HEK293 (cell line): ENCODE data around the gene VCPKMT.

Experiments used
- BCL11A ChIP-seq: fragments of 450-650 bp; formaldehyde crosslinking; IDR thresholded peaks from 2 replicates; pipeline ENCODE4 v1.5.1; 2016; ENCODE audit warnings: low read depth, missing biosample characterization, missing genetic modification characterization
- HOXA7 ChIP-seq: sonication (generic); formaldehyde crosslinking; IDR thresholded peaks from 2 replicates; pipeline ENCODE4 v1.8.1; 2022; ENCODE audit warnings: missing genetic modification reagents, borderline replicate concordance
- OSR2 ChIP-seq: fragments of 450-650 bp; formaldehyde crosslinking; IDR thresholded peaks from 2 replicates; pipeline ENCODE4 v1.5.1; 2016; ENCODE audit warnings: missing biosample characterization, missing genetic modification characterization
- ZNF121 ChIP-seq: fragments of 450-650 bp; formaldehyde crosslinking; IDR thresholded peaks from 2 replicates; pipeline ENCODE4 v1.5.1; 2016; ENCODE audit warnings: missing biosample characterization, missing genetic modification characterization
- ZNF184 ChIP-seq: fragments of 450-650 bp; IDR thresholded peaks from 2 replicates; pipeline ENCODE4 v1.5.1; 2018; ENCODE audit warnings: missing biosample characterization, mild to moderate bottlenecking, missing genetic modification characterization
- ZNF561 ChIP-seq: fragments of 450-650 bp; IDR thresholded peaks from 2 replicates; pipeline ENCODE4 v1.5.1; 2018; ENCODE audit warnings: missing biosample characterization, missing genetic modification characterization, borderline replicate concordance
- TF ChIP-seq, protein P1 (sequence below): fragments of 450-650 bp; formaldehyde crosslinking; IDR thresholded peaks from 2 replicates; pipeline ENCODE4 v1.5.1; 2016; ENCODE audit warnings: missing biosample characterization, missing genetic modification characterization
- TF ChIP-seq, protein P2 (sequence below): fragments of 450-650 bp; IDR thresholded peaks from 2 replicates; pipeline ENCODE4 v1.5.1; 2018; ENCODE audit warnings: missing biosample characterization, mild to moderate bottlenecking, missing genetic modification characterization
- TF ChIP-seq, protein P3 (sequence below): fragments of 450-650 bp; formaldehyde crosslinking; IDR thresholded peaks from 2 replicates; pipeline ENCODE4 v1.5.1; 2016; ENCODE audit warnings: missing biosample characterization, missing genetic modification characterization, low read depth
- TF ChIP-seq, protein P4 (sequence below): fragments of 450-650 bp; formaldehyde crosslinking; IDR thresholded peaks from 2 replicates; pipeline ENCODE4; 2016; ENCODE audit warnings: missing biosample characterization, missing genetic modification characterization
- TF ChIP-seq, protein P5 (sequence below): fragments of 450-650 bp; formaldehyde crosslinking; IDR thresholded peaks from 2 replicates; pipeline ENCODE4 v1.5.1; 2016; ENCODE audit warnings: missing biosample characterization, missing genetic modification characterization
- TF ChIP-seq, protein P6 (sequence below): sonication (generic); formaldehyde crosslinking; IDR thresholded peaks from 2 replicates; pipeline ENCODE4 v1.8.1; 2022; ENCODE audit warnings: mild to moderate bottlenecking, moderate library complexity, missing genetic modification reagents
- TF ChIP-seq, protein P7 (sequence below): fragments of 450-650 bp; formaldehyde crosslinking; IDR thresholded peaks from 2 replicates; pipeline ENCODE4 v1.5.1; 2016; ENCODE audit warnings: missing biosample characterization, missing genetic modification characterization
- TF ChIP-seq, protein P8 (sequence below): fragments of 450-650 bp; formaldehyde crosslinking; IDR thresholded peaks from 2 replicates; pipeline ENCODE4 v1.5.1; 2016; ENCODE audit warnings: missing biosample characterization, missing genetic modification characterization

DNA sequence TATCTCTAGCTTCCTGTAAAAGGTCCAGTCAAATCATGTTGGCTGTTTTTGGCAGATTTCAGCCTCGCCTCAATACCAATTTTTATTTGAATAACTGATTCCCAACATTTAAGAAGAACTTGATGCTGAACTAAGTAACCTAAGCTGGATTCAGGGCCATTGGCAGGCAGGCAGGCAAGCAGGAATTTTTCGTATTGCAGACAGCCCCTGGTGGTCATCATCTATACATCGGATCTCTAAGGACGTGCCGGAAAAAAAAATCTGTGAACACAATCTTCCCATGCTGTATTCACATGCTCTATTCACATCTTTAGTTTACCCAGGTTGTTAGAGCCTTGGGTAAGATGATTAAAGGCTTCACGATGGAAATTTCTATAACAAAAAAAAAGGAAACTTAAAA, 7.0 kb downstream of the VCPKMT start:
- TF ChIP-seq, protein P1, sequence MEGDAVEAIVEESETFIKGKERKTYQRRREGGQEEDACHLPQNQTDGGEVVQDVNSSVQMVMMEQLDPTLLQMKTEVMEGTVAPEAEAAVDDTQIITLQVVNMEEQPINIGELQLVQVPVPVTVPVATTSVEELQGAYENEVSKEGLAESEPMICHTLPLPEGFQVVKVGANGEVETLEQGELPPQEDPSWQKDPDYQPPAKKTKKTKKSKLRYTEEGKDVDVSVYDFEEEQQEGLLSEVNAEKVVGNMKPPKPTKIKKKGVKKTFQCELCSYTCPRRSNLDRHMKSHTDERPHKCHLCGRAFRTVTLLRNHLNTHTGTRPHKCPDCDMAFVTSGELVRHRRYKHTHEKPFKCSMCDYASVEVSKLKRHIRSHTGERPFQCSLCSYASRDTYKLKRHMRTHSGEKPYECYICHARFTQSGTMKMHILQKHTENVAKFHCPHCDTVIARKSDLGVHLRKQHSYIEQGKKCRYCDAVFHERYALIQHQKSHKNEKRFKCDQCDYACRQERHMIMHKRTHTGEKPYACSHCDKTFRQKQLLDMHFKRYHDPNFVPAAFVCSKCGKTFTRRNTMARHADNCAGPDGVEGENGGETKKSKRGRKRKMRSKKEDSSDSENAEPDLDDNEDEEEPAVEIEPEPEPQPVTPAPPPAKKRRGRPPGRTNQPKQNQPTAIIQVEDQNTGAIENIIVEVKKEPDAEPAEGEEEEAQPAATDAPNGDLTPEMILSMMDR (tag by site-specific recombination) = no peak
- TF ChIP-seq, protein P2, sequence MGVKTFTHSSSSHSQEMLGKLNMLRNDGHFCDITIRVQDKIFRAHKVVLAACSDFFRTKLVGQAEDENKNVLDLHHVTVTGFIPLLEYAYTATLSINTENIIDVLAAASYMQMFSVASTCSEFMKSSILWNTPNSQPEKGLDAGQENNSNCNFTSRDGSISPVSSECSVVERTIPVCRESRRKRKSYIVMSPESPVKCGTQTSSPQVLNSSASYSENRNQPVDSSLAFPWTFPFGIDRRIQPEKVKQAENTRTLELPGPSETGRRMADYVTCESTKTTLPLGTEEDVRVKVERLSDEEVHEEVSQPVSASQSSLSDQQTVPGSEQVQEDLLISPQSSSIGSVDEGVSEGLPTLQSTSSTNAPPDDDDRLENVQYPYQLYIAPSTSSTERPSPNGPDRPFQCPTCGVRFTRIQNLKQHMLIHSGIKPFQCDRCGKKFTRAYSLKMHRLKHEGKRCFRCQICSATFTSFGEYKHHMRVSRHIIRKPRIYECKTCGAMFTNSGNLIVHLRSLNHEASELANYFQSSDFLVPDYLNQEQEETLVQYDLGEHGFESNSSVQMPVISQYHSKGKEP (tag by site-specific recombination) = no peak
- TF ChIP-seq ZNF184 (no peak), OSR2 (tag by site-specific recombination) (no peak), ZNF561 (tag by site-specific recombination) (no peak), ZNF121 (tag by site-specific recombination) (no peak), HOXA7 (CRISPR knock-in tag) (no peak), BCL11A (tag by site-specific recombination) (no peak)
- TF ChIP-seq, protein P3, sequence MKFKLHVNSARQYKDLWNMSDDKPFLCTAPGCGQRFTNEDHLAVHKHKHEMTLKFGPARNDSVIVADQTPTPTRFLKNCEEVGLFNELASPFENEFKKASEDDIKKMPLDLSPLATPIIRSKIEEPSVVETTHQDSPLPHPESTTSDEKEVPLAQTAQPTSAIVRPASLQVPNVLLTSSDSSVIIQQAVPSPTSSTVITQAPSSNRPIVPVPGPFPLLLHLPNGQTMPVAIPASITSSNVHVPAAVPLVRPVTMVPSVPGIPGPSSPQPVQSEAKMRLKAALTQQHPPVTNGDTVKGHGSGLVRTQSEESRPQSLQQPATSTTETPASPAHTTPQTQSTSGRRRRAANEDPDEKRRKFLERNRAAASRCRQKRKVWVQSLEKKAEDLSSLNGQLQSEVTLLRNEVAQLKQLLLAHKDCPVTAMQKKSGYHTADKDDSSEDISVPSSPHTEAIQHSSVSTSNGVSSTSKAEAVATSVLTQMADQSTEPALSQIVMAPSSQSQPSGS (tag by site-specific recombination) = no peak
- TF ChIP-seq, protein P4, sequence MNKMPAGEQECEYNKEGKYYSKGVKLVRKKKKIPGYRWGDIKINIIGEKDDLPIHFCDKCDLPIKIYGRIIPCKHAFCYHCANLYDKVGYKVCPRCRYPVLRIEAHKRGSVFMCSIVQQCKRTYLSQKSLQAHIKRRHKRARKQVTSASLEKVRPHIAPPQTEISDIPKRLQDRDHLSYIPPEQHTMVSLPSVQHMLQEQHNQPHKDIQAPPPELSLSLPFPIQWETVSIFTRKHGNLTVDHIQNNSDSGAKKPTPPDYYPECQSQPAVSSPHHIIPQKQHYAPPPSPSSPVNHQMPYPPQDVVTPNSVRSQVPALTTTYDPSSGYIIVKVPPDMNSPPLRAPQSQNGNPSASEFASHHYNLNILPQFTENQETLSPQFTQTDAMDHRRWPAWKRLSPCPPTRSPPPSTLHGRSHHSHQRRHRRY = no peak
- TF ChIP-seq, protein P5, sequence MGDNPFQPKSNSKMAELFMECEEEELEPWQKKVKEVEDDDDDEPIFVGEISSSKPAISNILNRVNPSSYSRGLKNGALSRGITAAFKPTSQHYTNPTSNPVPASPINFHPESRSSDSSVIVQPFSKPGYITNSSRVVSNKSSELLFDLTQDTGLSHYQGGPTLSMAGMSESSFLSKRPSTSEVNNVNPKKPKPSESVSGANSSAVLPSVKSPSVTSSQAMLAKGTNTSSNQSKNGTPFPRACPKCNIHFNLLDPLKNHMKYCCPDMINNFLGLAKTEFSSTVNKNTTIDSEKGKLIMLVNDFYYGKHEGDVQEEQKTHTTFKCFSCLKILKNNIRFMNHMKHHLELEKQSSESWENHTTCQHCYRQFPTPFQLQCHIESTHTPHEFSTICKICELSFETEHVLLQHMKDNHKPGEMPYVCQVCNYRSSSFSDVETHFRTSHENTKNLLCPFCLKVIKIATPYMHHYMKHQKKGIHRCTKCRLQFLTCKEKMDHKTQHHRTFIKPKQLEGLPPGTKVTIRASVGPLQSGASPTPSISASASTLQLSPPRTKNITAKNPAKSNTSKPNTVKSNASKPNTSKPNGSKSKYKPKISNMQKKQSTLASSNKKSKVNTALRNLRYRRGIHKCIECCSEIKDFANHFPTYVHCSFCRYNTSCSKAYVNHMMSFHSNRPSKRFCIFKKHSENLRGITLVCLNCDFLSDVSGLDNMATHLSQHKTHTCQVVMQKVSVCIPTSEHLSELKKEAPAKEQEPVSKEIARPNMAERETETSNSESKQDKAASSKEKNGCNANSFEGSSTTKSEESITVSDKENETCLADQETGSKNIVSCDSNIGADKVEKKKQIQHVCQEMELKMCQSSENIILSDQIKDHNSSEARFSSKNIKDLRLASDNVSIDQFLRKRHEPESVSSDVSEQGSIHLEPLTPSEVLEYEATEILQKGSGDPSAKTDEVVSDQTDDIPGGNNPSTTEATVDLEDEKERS = no peak
- TF ChIP-seq, protein P6, sequence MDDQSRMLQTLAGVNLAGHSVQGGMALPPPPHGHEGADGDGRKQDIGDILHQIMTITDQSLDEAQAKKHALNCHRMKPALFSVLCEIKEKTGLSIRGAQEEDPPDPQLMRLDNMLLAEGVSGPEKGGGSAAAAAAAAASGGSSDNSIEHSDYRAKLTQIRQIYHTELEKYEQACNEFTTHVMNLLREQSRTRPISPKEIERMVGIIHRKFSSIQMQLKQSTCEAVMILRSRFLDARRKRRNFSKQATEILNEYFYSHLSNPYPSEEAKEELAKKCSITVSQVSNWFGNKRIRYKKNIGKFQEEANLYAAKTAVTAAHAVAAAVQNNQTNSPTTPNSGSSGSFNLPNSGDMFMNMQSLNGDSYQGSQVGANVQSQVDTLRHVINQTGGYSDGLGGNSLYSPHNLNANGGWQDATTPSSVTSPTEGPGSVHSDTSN (CRISPR knock-in tag) = no peak
- TF ChIP-seq, protein P7, sequence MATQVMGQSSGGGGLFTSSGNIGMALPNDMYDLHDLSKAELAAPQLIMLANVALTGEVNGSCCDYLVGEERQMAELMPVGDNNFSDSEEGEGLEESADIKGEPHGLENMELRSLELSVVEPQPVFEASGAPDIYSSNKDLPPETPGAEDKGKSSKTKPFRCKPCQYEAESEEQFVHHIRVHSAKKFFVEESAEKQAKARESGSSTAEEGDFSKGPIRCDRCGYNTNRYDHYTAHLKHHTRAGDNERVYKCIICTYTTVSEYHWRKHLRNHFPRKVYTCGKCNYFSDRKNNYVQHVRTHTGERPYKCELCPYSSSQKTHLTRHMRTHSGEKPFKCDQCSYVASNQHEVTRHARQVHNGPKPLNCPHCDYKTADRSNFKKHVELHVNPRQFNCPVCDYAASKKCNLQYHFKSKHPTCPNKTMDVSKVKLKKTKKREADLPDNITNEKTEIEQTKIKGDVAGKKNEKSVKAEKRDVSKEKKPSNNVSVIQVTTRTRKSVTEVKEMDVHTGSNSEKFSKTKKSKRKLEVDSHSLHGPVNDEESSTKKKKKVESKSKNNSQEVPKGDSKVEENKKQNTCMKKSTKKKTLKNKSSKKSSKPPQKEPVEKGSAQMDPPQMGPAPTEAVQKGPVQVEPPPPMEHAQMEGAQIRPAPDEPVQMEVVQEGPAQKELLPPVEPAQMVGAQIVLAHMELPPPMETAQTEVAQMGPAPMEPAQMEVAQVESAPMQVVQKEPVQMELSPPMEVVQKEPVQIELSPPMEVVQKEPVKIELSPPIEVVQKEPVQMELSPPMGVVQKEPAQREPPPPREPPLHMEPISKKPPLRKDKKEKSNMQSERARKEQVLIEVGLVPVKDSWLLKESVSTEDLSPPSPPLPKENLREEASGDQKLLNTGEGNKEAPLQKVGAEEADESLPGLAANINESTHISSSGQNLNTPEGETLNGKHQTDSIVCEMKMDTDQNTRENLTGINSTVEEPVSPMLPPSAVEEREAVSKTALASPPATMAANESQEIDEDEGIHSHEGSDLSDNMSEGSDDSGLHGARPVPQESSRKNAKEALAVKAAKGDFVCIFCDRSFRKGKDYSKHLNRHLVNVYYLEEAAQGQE = no peak
- TF ChIP-seq, protein P8, sequence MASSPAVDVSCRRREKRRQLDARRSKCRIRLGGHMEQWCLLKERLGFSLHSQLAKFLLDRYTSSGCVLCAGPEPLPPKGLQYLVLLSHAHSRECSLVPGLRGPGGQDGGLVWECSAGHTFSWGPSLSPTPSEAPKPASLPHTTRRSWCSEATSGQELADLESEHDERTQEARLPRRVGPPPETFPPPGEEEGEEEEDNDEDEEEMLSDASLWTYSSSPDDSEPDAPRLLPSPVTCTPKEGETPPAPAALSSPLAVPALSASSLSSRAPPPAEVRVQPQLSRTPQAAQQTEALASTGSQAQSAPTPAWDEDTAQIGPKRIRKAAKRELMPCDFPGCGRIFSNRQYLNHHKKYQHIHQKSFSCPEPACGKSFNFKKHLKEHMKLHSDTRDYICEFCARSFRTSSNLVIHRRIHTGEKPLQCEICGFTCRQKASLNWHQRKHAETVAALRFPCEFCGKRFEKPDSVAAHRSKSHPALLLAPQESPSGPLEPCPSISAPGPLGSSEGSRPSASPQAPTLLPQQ (tag by site-specific recombination) = no peak
